B cell (primary cell): Measurements from ENCODE around the gene GSE1. TPM values are rescaled to one million over a fixed set of nuclear protein-coding genes. Genes with fewer than 3 reads are reported as not detected.

ENCODE experiments used
- ATAC-seq: fragments of 200-7000 bp; cut with Tn5 transposase; one replicate; pipeline ENCODE4 v1.10.0; 2021; ENCODE audit warnings: low read depth, mild to moderate bottlenecking, moderate number of reproducible peaks, moderate library complexity
- CTCF ChIA-PET: fragments of 350-600 bp; sonication (Branson Sonifier 250); formaldehyde crosslinking; loops from one replicate; lab custom pipeline; 2021; ENCODE audit warnings: antibody characterized with exemption, inconsistent platforms; lab: Charles Lee
- POLR2A ChIA-PET: fragments of 350-600 bp; sonication (Branson Sonifier 250); formaldehyde crosslinking; loops from one replicate; lab custom pipeline; 2021; ENCODE audit warnings: antibody characterized with exemption; lab: Charles Lee
- DNase-seq: peaks from one replicate; pipeline ENCODE4 v3.0.0; 2013
- H2AFZ ChIP-seq: 2 replicates; pipeline ENCODE4 v1.6.1; 2012; ENCODE audit warnings: mild to moderate bottlenecking, low read depth, low read length; ENCODE audit not compliant: insufficient read depth, poor library complexity, severe bottlenecking
- H3K27ac ChIP-seq, 2 donors: 1 replicate in 1 of 2; 2 replicates in 1 of 2; pipeline ENCODE4 v1.5.1; 2012 to 2013; ENCODE audit warnings: low read length in 2 of 2, mild to moderate bottlenecking in 2 of 2, moderate library complexity in 1 of 2
- H3K27me3 ChIP-seq, 4 experiments: fragments of 200-600 bp in 1 of 4; sonication (generic) in 1 of 4; replicated peaks in 1 of 4; 1 replicate in 2 of 4; 2 replicates in 2 of 4; pipeline versions ENCODE4 v1.6.1 to v1.7.0; 2013 to 2016; ENCODE audit warnings: low read length in 3 of 4, mild to moderate bottlenecking in 2 of 4, mixed read lengths in 1 of 4, moderate library complexity in 1 of 4; ENCODE audit not compliant: insufficient read depth in 4 of 4, control insufficient read depth in 3 of 4; ENCODE audit errors: control extremely low read depth in 1 of 4
- H3K36me3 ChIP-seq, 2 experiments: replicated peaks in 1 of 2; 1 replicate in 1 of 2; 2 replicates in 1 of 2; pipeline versions ENCODE4 v1.6.1 to v1.7.1; 2013; ENCODE audit warnings: low read length in 1 of 2; ENCODE audit not compliant: insufficient read depth in 2 of 2, control insufficient read depth in 1 of 2; ENCODE audit errors: control extremely low read depth in 1 of 2, extremely low read depth in 1 of 2
- H3K4me1 ChIP-seq, 2 donors: fragments of 200-600 bp in 1 of 2; sonication (generic) in 1 of 2; 1 replicate in 1 of 2; 2 replicates in 1 of 2; pipeline versions ENCODE4 v1.5.1 to v1.6.1; 2013 to 2017; ENCODE audit warnings: low read length in 2 of 2; ENCODE audit not compliant: control insufficient read depth in 2 of 2, insufficient read depth in 2 of 2
- H3K4me2 ChIP-seq: replicated peaks from 2 replicates; pipeline ENCODE3; 2012; ENCODE audit warnings: mild to moderate bottlenecking, low read depth, low read length; ENCODE audit not compliant: poor library complexity, severe bottlenecking
- H3K4me3 ChIP-seq, 5 experiments: fragments of 200-600 bp in 1 of 5; sonication (generic) in 1 of 5; 1 replicate in 3 of 5; 2 replicates in 2 of 5; pipeline versions ENCODE4 v1.5.1 to v1.7.0; 2011 to 2016; ENCODE audit warnings: low read length in 4 of 5, mild to moderate bottlenecking in 4 of 5, low read depth in 2 of 5, control low read depth in 1 of 5, moderate library complexity in 1 of 5; ENCODE audit not compliant: insufficient read depth in 1 of 5; ENCODE audit errors: control extremely low read depth in 1 of 5, extremely low read depth in 1 of 5
- H3K79me2 ChIP-seq: fragments of 200-600 bp; sonication (generic); one replicate; pipeline ENCODE4 v1.6.0; 2016; ENCODE audit warnings: low read length; ENCODE audit not compliant: control insufficient read depth, insufficient read depth
- H3K9ac ChIP-seq: fragments of 200-600 bp; sonication (generic); 2 replicates; pipeline ENCODE4 v1.6.1; 2017; ENCODE audit warnings: mild to moderate bottlenecking, low read length, moderate library complexity
- H3K9me3 ChIP-seq, 3 donors: one replicate each; pipeline versions ENCODE4 v1.6.1 to v1.7.1; 2013; ENCODE audit warnings: low read length in 2 of 3; ENCODE audit not compliant: control insufficient read depth in 2 of 3, insufficient read depth in 1 of 3; ENCODE audit errors: control extremely low read depth in 1 of 3
- H4K20me1 ChIP-seq: 2 replicates; pipeline ENCODE4 v1.6.0; 2012; ENCODE audit warnings: mild to moderate bottlenecking, low read length; ENCODE audit not compliant: insufficient read depth, control insufficient read depth, poor library complexity, severe bottlenecking
- H3K27ac Mint-ChIP-seq: one replicate; pipeline ENCODE4 v1.8.0; 2021; ENCODE audit warnings: mixed read lengths
- H3K27me3 Mint-ChIP-seq: one replicate; pipeline ENCODE4 v1.8.0; 2021; ENCODE audit warnings: mixed read lengths
- H3K4me1 Mint-ChIP-seq: one replicate; pipeline ENCODE4 v1.8.0; 2021; ENCODE audit warnings: mixed read lengths
- H3K4me3 Mint-ChIP-seq: one replicate; pipeline ENCODE4 v1.8.0; 2021; ENCODE audit warnings: mixed read lengths
- H3K9me3 Mint-ChIP-seq: one replicate; pipeline ENCODE4 v1.8.0; 2022; ENCODE audit warnings: mixed read lengths; ENCODE audit not compliant: insufficient read depth
- CTCF ChIP-seq: fragments of 200-600 bp; IDR thresholded peaks from one replicate; pipeline ENCODE4 v1.8.0; 2022; ENCODE audit warnings: antibody characterized with exemption, mild to moderate bottlenecking
- EZH2 ChIP-seq: IDR thresholded peaks from 2 replicates; pipeline ENCODE4 v1.6.1; 2012; ENCODE audit warnings: borderline replicate concordance, low read depth, mild to moderate bottlenecking, moderate library complexity, low read length; ENCODE audit not compliant: insufficient read depth, poor library complexity, severe bottlenecking
- WGBS: methylation state at CpG from one replicate; pipeline ENCODE4 v1.1.5; 2013; ENCODE audit warnings: missing lambda C conversion rate; ENCODE audit not compliant: insufficient coverage; 5-methylcytosine and 5-hydroxymethylcytosine counted together
- intact Hi-C: fragments of 100-400 bp; cut with micrococcal nuclease; formaldehyde crosslinking; loops from one replicate; pipeline ENCODE4 v1.10.0; 2022
- polyA plus RNA-seq: library from polyadenylated mRNA; depleted of rRNA; stranded (reverse); fragments of >200 nt; gene quantifications from 2 replicates; pipeline ENCODE4 v1.2.3, GENCODE V29; 2012
- total RNA-seq, 2 donors: library from RNA; stranded (reverse); fragments of 120-200 nt in 1 of 2; gene quantifications; 1 replicate in 1 of 2; 2 replicates in 1 of 2; pipeline versions ENCODE4 v1.2.3 to v1.2.4, GENCODE V29; 2013 to 2022

GSE1 gene
- total and polyA plus RNA-seq, 2 donors (not counting 1 experiment from before 2014, with no cell fraction given), result 57.3 to 76.1 TPM

- TF ChIP-seq EZH2 (no peak), CTCF (no peak)
- no peak for ATAC-seq
- Mint-ChIP-seq H3K4me1 (peaks cover 58% of the 10 kb centered on the region), H3K4me3 (peak overlapping the region; percentile 74), H3K9me3 (no peaks in the 10 kb centered on the region), H3K27me3 (no peaks in the 10 kb centered on the region), H3K27ac (no peak overlapping the region)
- WGBS, result 15% methylated on average over 3 of the region's 7 CpGs
- intact Hi-C loops, result loop anchor here (1.0 kb wide), 1 partner anchor 298 kb away; no protein-coding TSS in a partner anchor
- peaks cover 85% of the 10 kb centered on the region for H3K79me2 ChIP-seq
- H2AFZ ChIP-seq, result no peak overlapping the region
- H3K4me3 ChIP-seq, result peak overlapping the region in 2 of 5 experiments; percentile 15 to 21
- H3K4me1 ChIP-seq, result peaks cover 37 to 52% of the 10 kb centered on the region in 2 donors
- peaks cover 0 to 3% (median 0%) of the 10 kb centered on the region in 3 donors for H3K9me3 ChIP-seq
- peak overlapping the region; percentile 77 for H3K4me2 ChIP-seq
- ChIA-PET CTCF (interaction anchor here (0.8 to 8.4 kb wide), 9 partner anchors 9 to 235 kb away, joined by 3 to 81 read pairs (median 10); no protein-coding TSS in a partner anchor), POLR2A (interaction anchor here (0.5 kb wide), 1 partner anchor 127 kb away, joined by 4 read pairs; no protein-coding TSS in a partner anchor)
- H4K20me1 ChIP-seq, result peaks cover 94% of the 10 kb centered on the region
- H3K27ac ChIP-seq, result no peak overlapping the region
- DNase-seq, result no peak
- H3K9ac ChIP-seq, result peak overlapping the region; percentile 30
- no peaks in the 10 kb centered on the region for H3K27me3 ChIP-seq
- no peaks in the 10 kb centered on the region for H3K36me3 ChIP-seq
Measured at GRCh38 chr16:85606904-85607303, 6.2 kb upstream of the GSE1 start.

DNA sequence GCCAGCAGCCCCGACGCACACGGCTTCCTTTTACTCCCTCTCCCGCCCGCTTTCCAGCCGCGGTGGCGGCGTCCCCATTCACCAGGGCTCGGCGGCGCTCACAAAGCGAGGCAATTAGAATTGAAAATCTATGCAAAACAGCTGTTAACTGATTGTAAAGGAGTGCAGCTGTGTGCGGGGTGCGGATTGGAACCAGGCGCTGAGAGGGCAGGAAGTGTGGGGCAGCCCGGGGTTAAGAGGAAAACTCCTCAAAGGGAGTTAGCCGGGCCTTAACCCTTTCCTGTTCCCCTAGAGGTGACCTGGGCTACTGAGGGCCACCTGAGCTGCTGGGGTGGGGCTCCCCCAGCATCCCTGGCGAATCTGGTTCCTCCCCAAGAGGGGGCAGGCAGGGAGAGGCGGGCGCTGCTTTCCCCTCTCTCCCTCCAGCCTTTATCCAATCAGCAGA is 5.8 kb upstream of the GSE1 start:
- DNase-seq (peak; percentile 55), ATAC-seq (no peak)
- Histone ChIP-seq H2AFZ (no peak overlapping the region), H3K27me3 (no peaks in the 10 kb centered on the region), H3K4me3 (peak overlapping the region in 2 of 5 experiments; percentile 15 to 21), H3K4me1 (peaks cover 38 to 53% of the 10 kb centered on the region in 2 donors), H3K79me2 (peaks cover 80% of the 10 kb centered on the region), H3K27ac (no peak overlapping the region), H3K36me3 (no peaks in the 10 kb centered on the region), H3K9me3 (peaks cover 0 to 3% (median 0%) of the 10 kb centered on the region in 3 donors), H4K20me1 (peaks cover 91% of the 10 kb centered on the region), H3K4me2 (peak overlapping the region; percentile 77), H3K9ac (peak overlapping the region; percentile 30)
- TF ChIP-seq CTCF (no peak), EZH2 (no peak)
- Mint-ChIP-seq H3K9me3 (no peaks in the 10 kb centered on the region), H3K27me3 (no peaks in the 10 kb centered on the region), H3K27ac (no peak overlapping the region), H3K4me3 (peak overlapping the region; percentile 74), H3K4me1 (peaks cover 59% of the 10 kb centered on the region)
- WGBS, result 8% methylated on average over 15 of the region's 21 CpGs
- CTCF ChIA-PET, result interaction anchor here (0.8 to 8.4 kb wide), 9 partner anchors 9 to 236 kb away, joined by 3 to 81 read pairs (median 10); no protein-coding TSS in a partner anchor
- POLR2A ChIA-PET, result no interaction called here
- intact Hi-C loops, result loop anchor here (1.0 kb wide), 1 partner anchor 298 kb away; no protein-coding TSS in a partner anchor
